ENCODE measurements around the gene SUPT20H. TPM values are rescaled to one million over a fixed set of nuclear protein-coding genes. Genes with fewer than 3 reads are reported as not detected.

The SUPT20H gene
- total and polyA plus RNA-seq, 2 of the 4 experiments (the other 2 are of a cell fraction) = 46.6 to 55.1 TPM

DNA sequence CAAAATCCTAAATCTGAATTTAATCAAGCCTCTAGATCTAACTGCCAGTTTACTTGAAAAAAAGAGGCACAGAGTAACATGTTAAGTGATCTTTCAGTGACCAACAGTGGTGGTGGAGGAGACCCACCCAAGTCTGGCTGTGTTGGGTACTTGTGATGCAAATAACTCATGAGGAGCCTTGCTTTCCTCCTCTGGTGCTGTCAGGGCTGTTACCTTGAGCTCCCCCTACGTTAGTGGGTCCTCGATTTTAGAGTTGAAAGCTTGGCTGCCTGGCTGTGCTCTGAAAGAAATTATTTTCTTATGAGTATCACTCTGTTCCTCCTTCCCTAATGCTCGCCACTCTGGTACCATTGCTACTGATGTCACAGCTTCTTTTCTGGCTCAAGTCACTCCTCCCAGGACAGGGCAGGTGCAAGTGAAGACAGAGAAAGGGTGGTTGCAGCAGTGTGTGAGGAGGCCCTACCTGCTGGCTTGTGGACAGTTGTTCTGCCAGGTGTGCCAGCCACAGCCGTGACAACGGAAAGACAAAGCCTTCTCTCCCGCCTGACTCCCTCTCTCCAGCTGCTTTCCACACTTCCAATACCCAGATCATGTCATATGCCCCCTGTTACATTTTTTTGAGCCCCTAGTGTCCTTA, 6.5 kb upstream of the SUPT20H start:
- no peaks in the 10 kb centered on the region for H3K9me3 ChIP-seq (ENCODE audit: control insufficient read depth, insufficient read depth, low read length)
- no peak overlapping the region for H2AK5ac ChIP-seq (ENCODE audit: low read depth, low read length)
- DNase-seq = no peak
- H3K4me1 ChIP-seq (ENCODE audit: control insufficient read depth, insufficient read depth, low read length) = no peaks in the 10 kb centered on the region
- intact Hi-C loops (cut with micrococcal nuclease) (loop anchor here (5.0 kb wide), 1 partner anchor 644 kb away; no protein-coding TSS in a partner anchor), in situ Hi-C loops (cut with MboI; ENCODE audit: low sequenced_read_pairs) (no loop called here), dilution Hi-C loops (cut with HindIII; ENCODE audit: low sequenced_read_pairs, unreplicated experiment) (no loop called here)
- no peak overlapping the region for H3K4ac ChIP-seq (ENCODE audit: low read depth, low read length)
- H2BK120ac ChIP-seq (ENCODE audit: low read depth, low read length) = no peak overlapping the region
- no peak overlapping the region for H3K56ac ChIP-seq (ENCODE audit: extremely low read depth, insufficient read depth, low read length)
- peaks cover 2% of the 10 kb centered on the region; the same call in 1 of the 2 replicates for H3K27me3 ChIP-seq (ENCODE audit: control insufficient read depth, insufficient read depth, low read length)
- no peak overlapping the region for H3K18ac ChIP-seq (ENCODE audit: low read depth, low read length)
- ChIA-PET POLR2A (ENCODE audit: unreplicated experiment) (interaction anchor here (0.6 kb wide), 1 partner anchor 222 kb away, joined by 4 read pairs; no protein-coding TSS in a partner anchor), CTCF (no interaction called here)
- H4K91ac ChIP-seq (ENCODE audit: insufficient read depth, low read depth, low read length) = no peak overlapping the region
- H2BK15ac ChIP-seq (ENCODE audit: low read depth, low read length) = no peak overlapping the region
- no peaks in the 10 kb centered on the region for H3K36me3 ChIP-seq (ENCODE audit: control insufficient read depth, insufficient read depth, low read length)
- H4K20me1 ChIP-seq (ENCODE audit: insufficient read depth, low read length) = no peaks in the 10 kb centered on the region
- no peaks in the 10 kb centered on the region for H3K9me1 ChIP-seq (ENCODE audit: insufficient read depth, low read length)
- H2AFZ ChIP-seq (replicated peaks; ENCODE audit: low read length, poor library complexity) = no peak overlapping the region
- H2AK9ac ChIP-seq (replicated peaks; ENCODE audit: low read depth, low read length, poor library complexity) = no peak overlapping the region
- H3K14ac ChIP-seq (replicated peaks; ENCODE audit: low read depth, low read length) = no peak overlapping the region
- no CpG with 5 or more reads among the region's 6 CpGs for WGBS, 2 experiments (ENCODE audit: extremely low coverage in 2 of 2, insufficient read length in 1 of 2)
- no peak overlapping the region for H2BK5ac ChIP-seq (ENCODE audit: low read depth, low read length, poor library complexity, severe bottlenecking)
- H2BK20ac ChIP-seq (ENCODE audit: low read depth, low read length) = no peak overlapping the region
- H3K4me3 ChIP-seq (ENCODE audit: insufficient read depth, low read depth, low read length) = no peak overlapping the region
- no peak overlapping the region for H4K8ac ChIP-seq (ENCODE audit: low read depth in 2 of 2, low read length in 2 of 2)
- H3K27ac ChIP-seq (ENCODE audit: insufficient read depth, low read length) = no peak overlapping the region
- H3K9ac ChIP-seq (ENCODE audit: low read depth, low read length) = no peak overlapping the region
- no peak for ATAC-seq (ENCODE audit: low read depth)
- no TSS peak for BruUV-seq (replicated peaks)
- TF ChIP-seq, protein P1, sequence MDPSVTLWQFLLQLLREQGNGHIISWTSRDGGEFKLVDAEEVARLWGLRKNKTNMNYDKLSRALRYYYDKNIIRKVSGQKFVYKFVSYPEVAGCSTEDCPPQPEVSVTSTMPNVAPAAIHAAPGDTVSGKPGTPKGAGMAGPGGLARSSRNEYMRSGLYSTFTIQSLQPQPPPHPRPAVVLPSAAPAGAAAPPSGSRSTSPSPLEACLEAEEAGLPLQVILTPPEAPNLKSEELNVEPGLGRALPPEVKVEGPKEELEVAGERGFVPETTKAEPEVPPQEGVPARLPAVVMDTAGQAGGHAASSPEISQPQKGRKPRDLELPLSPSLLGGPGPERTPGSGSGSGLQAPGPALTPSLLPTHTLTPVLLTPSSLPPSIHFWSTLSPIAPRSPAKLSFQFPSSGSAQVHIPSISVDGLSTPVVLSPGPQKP (IDR thresholded peaks at IDR 0.05; ENCODE audit: borderline replicate concordance, low read depth, low read length) = no peak
- TF ChIP-seq MAFK (IDR thresholded peaks at IDR 0.05; ENCODE audit: low read depth, low read length) (no peak), FOS (IDR thresholded peaks at IDR 0.05; ENCODE audit: low read depth, low read length) (no peak), BHLHE40 (IDR thresholded peaks at IDR 0.05; ENCODE audit: low read depth, low read length) (no peak), CHD1 (IDR thresholded peaks at IDR 0.05; ENCODE audit: low read depth, low read length) (no peak), POLR2A (IDR thresholded peaks at IDR 0.05; ENCODE audit: low read depth, low read length) (no peak), CEBPB (IDR thresholded peaks at IDR 0.05; ENCODE audit: low read depth, low read length) (no peak), RCOR1 (IDR thresholded peaks at IDR 0.05; ENCODE audit: insufficient replicate concordance, low read length) (no peak), MXI1 (IDR thresholded peaks at IDR 0.05; ENCODE audit: borderline replicate concordance, low read depth, low read length) (no peak), RAD21 (IDR thresholded peaks at IDR 0.05; ENCODE audit: low read length) (no peak), NFE2L2 (IDR thresholded peaks at IDR 0.05; ENCODE audit: low read depth, low read length) (no peak), RFX5 (IDR thresholded peaks at IDR 0.05; ENCODE audit: low read depth, low read length) (no peak), SMC3 (IDR thresholded peaks at IDR 0.05; ENCODE audit: low read depth, low read length) (no peak), MAZ (IDR thresholded peaks at IDR 0.05; ENCODE audit: borderline replicate concordance, low read depth, low read length) (no peak)
- TF ChIP-seq, protein P2, sequence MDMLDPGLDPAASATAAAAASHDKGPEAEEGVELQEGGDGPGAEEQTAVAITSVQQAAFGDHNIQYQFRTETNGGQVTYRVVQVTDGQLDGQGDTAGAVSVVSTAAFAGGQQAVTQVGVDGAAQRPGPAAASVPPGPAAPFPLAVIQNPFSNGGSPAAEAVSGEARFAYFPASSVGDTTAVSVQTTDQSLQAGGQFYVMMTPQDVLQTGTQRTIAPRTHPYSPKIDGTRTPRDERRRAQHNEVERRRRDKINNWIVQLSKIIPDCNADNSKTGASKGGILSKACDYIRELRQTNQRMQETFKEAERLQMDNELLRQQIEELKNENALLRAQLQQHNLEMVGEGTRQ (IDR thresholded peaks at IDR 0.05; ENCODE audit: low read depth, low read length) = no peak
- TF ChIP-seq, protein P3, sequence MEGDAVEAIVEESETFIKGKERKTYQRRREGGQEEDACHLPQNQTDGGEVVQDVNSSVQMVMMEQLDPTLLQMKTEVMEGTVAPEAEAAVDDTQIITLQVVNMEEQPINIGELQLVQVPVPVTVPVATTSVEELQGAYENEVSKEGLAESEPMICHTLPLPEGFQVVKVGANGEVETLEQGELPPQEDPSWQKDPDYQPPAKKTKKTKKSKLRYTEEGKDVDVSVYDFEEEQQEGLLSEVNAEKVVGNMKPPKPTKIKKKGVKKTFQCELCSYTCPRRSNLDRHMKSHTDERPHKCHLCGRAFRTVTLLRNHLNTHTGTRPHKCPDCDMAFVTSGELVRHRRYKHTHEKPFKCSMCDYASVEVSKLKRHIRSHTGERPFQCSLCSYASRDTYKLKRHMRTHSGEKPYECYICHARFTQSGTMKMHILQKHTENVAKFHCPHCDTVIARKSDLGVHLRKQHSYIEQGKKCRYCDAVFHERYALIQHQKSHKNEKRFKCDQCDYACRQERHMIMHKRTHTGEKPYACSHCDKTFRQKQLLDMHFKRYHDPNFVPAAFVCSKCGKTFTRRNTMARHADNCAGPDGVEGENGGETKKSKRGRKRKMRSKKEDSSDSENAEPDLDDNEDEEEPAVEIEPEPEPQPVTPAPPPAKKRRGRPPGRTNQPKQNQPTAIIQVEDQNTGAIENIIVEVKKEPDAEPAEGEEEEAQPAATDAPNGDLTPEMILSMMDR (conservative IDR thresholded peaks at IDR 0.05; ENCODE audit: low read depth, low read length) = no peak
- H4K5ac ChIP-seq (ENCODE audit: low read depth, low read length) = no peak overlapping the region
- H3K79me1 ChIP-seq (ENCODE audit: low read depth in 1 of 2, low read length in 2 of 2) = no peaks in the 10 kb centered on the region
- H3K4me2 ChIP-seq (ENCODE audit: low read depth, low read length) = no peak overlapping the region
- no peak overlapping the region for H3K23ac ChIP-seq (ENCODE audit: low read depth, low read length)

Data from IMR-90 (cell line).